ENCODE data around the gene NPM1. TPM values are rescaled to one million over a fixed set of nuclear protein-coding genes. Genes with fewer than 3 reads are reported as not detected.
A peak's percentile ranks its signal among the peaks of the same experiment; 100 is the strongest.

The NPM1 gene
- total RNA-seq, 2 donors from 2014 or later = 2,118 to 2,656 TPM

GRCh38 chr5:171418982-171419687 is 31.5 kb downstream of the NPM1 start, which contains the start of gene FGF18:
Gene FGF18, plus strand, starts transcription at chr5:171419647. Its CDS starts 553 bp downstream, at chr5:171420200.
- Mint-ChIP-seq H3K9me3 (no peaks in the 10 kb centered on the region), H3K36me3 (no peaks in the 10 kb centered on the region), H3K27ac (peak within 1 kb of the TSS in 1 of 2 donors; percentile 36)
- ATAC-seq (peak; percentile 32 to 82), DNase-seq (ENCODE audit: low spot score in 2 of 2) (peak; percentile 41 to 76)

- H3K27ac Mint-ChIP-seq = no peak overlapping the region
These were observed 32.2 kb downstream of the NPM1 start for GRCh38 chr5:171419688-171420430.

GRCh38 chr5:171420431-171421241 is 33.0 kb downstream of the NPM1 start:
- no peak for DNase-seq (ENCODE audit: low spot score in 2 of 2)
- H3K36me3 Mint-ChIP-seq = no peaks in the 10 kb centered on the region
- H3K27ac Mint-ChIP-seq = no peak overlapping the region
- H3K9me3 Mint-ChIP-seq = no peaks in the 10 kb centered on the region
- no peak for ATAC-seq

More at GRCh38 chr5:171419688-171420430, 32.2 kb downstream of the NPM1 start:
- DNase-seq (ENCODE audit: low spot score in 2 of 2) (peak in 1 of 2 donors; percentile 47), ATAC-seq (peak; percentile 14 to 34)
- Mint-ChIP-seq H3K36me3 (no peaks in the 10 kb centered on the region), H3K9me3 (no peaks in the 10 kb centered on the region)

GRCh38 chr5:171421331-171422262 is 33.9 kb downstream of the NPM1 start:
- ATAC-seq (no peak), DNase-seq (ENCODE audit: low spot score in 2 of 2) (no peak)
- no peak overlapping the region for H3K27ac Mint-ChIP-seq
- no peaks in the 10 kb centered on the region for H3K9me3 Mint-ChIP-seq
- H3K36me3 Mint-ChIP-seq = no peaks in the 10 kb centered on the region

DNA sequence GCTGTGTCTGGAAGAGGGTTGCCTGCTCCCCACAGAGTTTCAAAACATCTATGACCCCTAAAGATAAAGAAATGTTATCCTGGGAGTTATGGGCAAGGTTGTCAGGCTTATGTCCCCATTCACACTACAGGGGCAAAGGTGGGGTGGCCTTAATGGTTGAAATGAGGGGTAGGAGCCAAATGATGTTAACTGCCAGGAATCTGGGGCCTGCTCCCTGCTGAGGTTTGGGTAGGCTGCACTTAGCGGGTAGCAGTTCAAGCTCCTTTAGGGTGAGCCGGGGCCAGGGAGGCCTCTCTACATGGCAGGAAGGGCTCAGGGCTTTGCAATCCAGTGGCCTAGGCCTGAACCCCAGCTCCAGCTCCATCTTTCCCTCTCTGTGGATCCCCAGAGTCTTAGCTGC is 34.8 kb downstream of the NPM1 start:
- H3K27ac Mint-ChIP-seq = no peak overlapping the region
- no peaks in the 10 kb centered on the region for H3K36me3 Mint-ChIP-seq
- ATAC-seq (no peak), DNase-seq (ENCODE audit: low spot score in 2 of 2) (no peak)
- H3K9me3 Mint-ChIP-seq = no peaks in the 10 kb centered on the region

- H3K36me3 Mint-ChIP-seq = no peaks in the 10 kb centered on the region
- ATAC-seq (no peak), DNase-seq (ENCODE audit: low spot score in 2 of 2) (no peak)
- no peaks in the 10 kb centered on the region for H3K9me3 Mint-ChIP-seq
- no peak overlapping the region for H3K27ac Mint-ChIP-seq
These were observed 35.4 kb downstream of the NPM1 start for GRCh38 chr5:171422902-171423663.

GRCh38 chr5:171424726-171425125 is 37.1 kb downstream of the NPM1 start:
- no peak for ATAC-seq
- H3K36me3 Mint-ChIP-seq = no peaks in the 10 kb centered on the region
- no peak overlapping the region for H3K27ac Mint-ChIP-seq
- H3K9me3 Mint-ChIP-seq = no peaks in the 10 kb centered on the region
- no peak for DNase-seq (ENCODE audit: low spot score in 2 of 2)

- ATAC-seq = no peak
These were observed 38.1 kb downstream of the NPM1 start for GRCh38 chr5:171425596-171426244.

DNA sequence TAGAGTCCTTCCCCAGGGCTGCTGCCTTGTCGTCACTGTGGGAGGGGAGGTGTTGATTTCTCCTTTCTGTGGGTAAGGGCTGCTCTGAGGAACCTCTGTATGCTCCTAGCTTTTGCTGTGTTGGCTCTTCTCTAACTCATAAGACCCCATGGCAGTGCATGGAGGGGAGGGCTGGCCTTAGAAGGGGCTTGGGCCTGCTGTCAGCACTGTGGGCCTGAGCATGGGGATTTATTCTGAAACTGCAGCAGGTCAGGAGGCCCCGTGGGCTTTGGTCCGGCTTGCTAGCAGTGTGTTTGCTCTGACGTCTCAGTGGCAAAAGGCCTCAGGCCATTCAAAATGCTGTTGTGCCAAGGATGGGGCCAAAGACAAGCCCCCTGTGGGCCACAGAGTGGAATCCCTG is 38.6 kb downstream of the NPM1 start:
- ATAC-seq = no peak
- H3K27ac Mint-ChIP-seq = no peak overlapping the region

More at GRCh38 chr5:171425596-171426244, 38.1 kb downstream of the NPM1 start:
- Mint-ChIP-seq H3K36me3 (no peaks in the 10 kb centered on the region), H3K27ac (no peak overlapping the region), H3K9me3 (no peaks in the 10 kb centered on the region)
- DNase-seq (ENCODE audit: low spot score in 2 of 2) = peak in 1 of 2 donors; percentile 51

GRCh38 chr5:171426680-171427079 is 39.0 kb downstream of the NPM1 start:
- H3K9me3 Mint-ChIP-seq = no peaks in the 10 kb centered on the region
- DNase-seq (ENCODE audit: low spot score in 2 of 2) (peak in 1 of 2 donors; percentile 14), ATAC-seq (no peak)
- no peaks in the 10 kb centered on the region for H3K36me3 Mint-ChIP-seq
- H3K27ac Mint-ChIP-seq = no peak overlapping the region

More for the DNA sequence above, 38.6 kb downstream of the NPM1 start:
- Mint-ChIP-seq H3K9me3 (no peaks in the 10 kb centered on the region), H3K36me3 (no peaks in the 10 kb centered on the region)
- DNase-seq (ENCODE audit: low spot score in 2 of 2) = peak in 1 of 2 donors; percentile 40

- H3K27ac Mint-ChIP-seq = no peak overlapping the region
- DNase-seq (ENCODE audit: low spot score in 2 of 2) (peak in 1 of 2 donors; percentile 23), ATAC-seq (no peak)
- no peaks in the 10 kb centered on the region for H3K36me3 Mint-ChIP-seq
- H3K9me3 Mint-ChIP-seq = no peaks in the 10 kb centered on the region
These were observed 39.9 kb downstream of the NPM1 start for GRCh38 chr5:171427318-171428167.

- DNase-seq (ENCODE audit: low spot score in 2 of 2) (peak in 1 of 2 donors; percentile 26), ATAC-seq (no peak)
- H3K27ac Mint-ChIP-seq = no peak overlapping the region
- H3K9me3 Mint-ChIP-seq = no peaks in the 10 kb centered on the region
- no peaks in the 10 kb centered on the region for H3K36me3 Mint-ChIP-seq
These were observed 40.6 kb downstream of the NPM1 start for GRCh38 chr5:171428168-171428696.

DNA sequence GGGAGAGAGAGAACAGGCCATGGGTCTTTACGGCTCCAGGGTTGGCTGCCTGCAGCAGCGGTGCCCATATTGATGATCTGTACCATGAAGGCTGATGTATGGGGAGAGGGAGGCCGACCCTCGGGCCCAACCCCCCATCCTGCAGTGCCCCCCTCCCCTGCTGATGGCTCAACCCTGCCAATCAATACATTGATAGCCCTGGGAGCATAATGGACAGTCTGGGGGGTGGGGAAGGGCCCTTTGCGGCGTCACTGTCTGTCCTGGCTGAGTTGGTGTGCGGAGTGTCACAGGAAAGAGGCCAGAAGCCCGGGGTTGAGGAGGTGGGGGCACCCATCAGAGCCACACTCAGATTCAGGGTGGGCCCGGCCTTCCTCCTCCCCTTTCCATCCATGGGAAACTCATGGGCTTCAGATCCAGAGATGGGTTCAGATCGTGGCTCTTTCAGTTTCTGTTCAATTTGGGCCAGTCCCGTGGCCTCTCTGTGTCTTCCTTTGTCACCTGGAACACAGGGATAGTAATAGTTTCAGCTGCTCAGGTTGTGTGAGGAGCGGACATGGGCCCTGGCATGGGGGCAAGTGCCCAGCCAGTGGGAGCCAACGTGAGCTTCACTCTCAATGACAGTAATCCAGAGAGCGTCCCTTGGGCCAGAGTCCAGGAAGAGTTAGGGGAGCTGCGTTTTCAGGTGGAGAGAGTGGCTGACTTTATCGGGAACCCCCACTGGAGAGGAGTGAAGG is 41.3 kb downstream of the NPM1 start:
- DNase-seq (ENCODE audit: low spot score in 2 of 2) (peak in 1 of 2 donors; percentile 6), ATAC-seq (no peak)
- no peaks in the 10 kb centered on the region for H3K36me3 Mint-ChIP-seq
- H3K27ac Mint-ChIP-seq = no peak overlapping the region
- H3K9me3 Mint-ChIP-seq = no peaks in the 10 kb centered on the region
